CD4-positive, alpha-beta memory T cell (primary cell): ENCODE data around the gene FAM131B. TPM values are rescaled to one million over a fixed set of nuclear protein-coding genes. Genes with fewer than 3 reads are reported as not detected.

Experiments
- CTCF ChIA-PET: fragments of 350-600 bp; sonication (Branson Sonifier 250); formaldehyde crosslinking; loops from one replicate; lab custom pipeline; 2021; ENCODE audit warnings: inconsistent platforms; ENCODE audit not compliant: partially characterized antibody; lab: Charles Lee
- POLR2A ChIA-PET: fragments of 350-600 bp; sonication (Branson Sonifier 250); formaldehyde crosslinking; loops from one replicate; lab custom pipeline; 2021; ENCODE audit not compliant: partially characterized antibody; lab: Charles Lee
- DNase-seq, 5 donors: peaks; one replicate each; pipeline versions ENCODE4 v3.0.0 to v3.0.0-alpha.2; 2020 to 2022; ENCODE audit warnings: mixed read lengths in 1 of 5
- H3K27ac ChIP-seq: one replicate; pipeline ENCODE4 v1.7.0; 2013; ENCODE audit warnings: low read depth, low read length
- H3K27me3 ChIP-seq: 2 replicates; pipeline ENCODE4 v1.7.0; 2013; ENCODE audit warnings: mild to moderate bottlenecking, low read length, moderate library complexity; ENCODE audit not compliant: insufficient read depth
- H3K36me3 ChIP-seq: 2 replicates; pipeline ENCODE4 v1.7.0; 2013; ENCODE audit warnings: mild to moderate bottlenecking, low read length, moderate library complexity; ENCODE audit not compliant: insufficient read depth
- H3K4me1 ChIP-seq: 2 replicates; pipeline ENCODE4 v1.7.0; 2013; ENCODE audit warnings: mild to moderate bottlenecking, low read length, moderate library complexity; ENCODE audit not compliant: insufficient read depth
- H3K4me3 ChIP-seq, 2 donors: one replicate each; pipeline ENCODE4 v1.7.0; 2013; ENCODE audit warnings: low read length in 2 of 2, mild to moderate bottlenecking in 1 of 2
- H3K9me3 ChIP-seq, 2 donors: one replicate each; pipeline ENCODE4 v1.7.0; 2013; ENCODE audit warnings: low read length in 2 of 2, control low read depth in 1 of 2; ENCODE audit not compliant: control insufficient read depth in 1 of 2
- H3K27ac Mint-ChIP-seq, 7 donors: one replicate each; pipeline ENCODE4 v1.8.0; 2020 to 2021; ENCODE audit warnings: mixed read lengths in 7 of 7, mild to moderate bottlenecking in 6 of 7, inconsistent platforms in 3 of 7, moderate library complexity in 3 of 7
- H3K27me3 Mint-ChIP-seq, 2 donors: one replicate each; pipeline ENCODE4 v1.8.0; 2020 to 2021; ENCODE audit warnings: mixed read lengths in 2 of 2
- H3K36me3 Mint-ChIP-seq, 2 donors: one replicate each; pipeline ENCODE4 v1.8.0; 2020 to 2021; ENCODE audit warnings: mixed read lengths in 2 of 2, inconsistent platforms in 1 of 2, mild to moderate bottlenecking in 1 of 2
- H3K4me1 Mint-ChIP-seq, 4 donors: one replicate each; pipeline ENCODE4 v1.8.0; 2020 to 2021; ENCODE audit warnings: mixed read lengths in 4 of 4, mild to moderate bottlenecking in 1 of 4
- H3K4me3 Mint-ChIP-seq, 8 donors: one replicate each; pipeline ENCODE4 v1.8.0; 2020 to 2021; ENCODE audit warnings: mixed read lengths in 8 of 8, mild to moderate bottlenecking in 7 of 8, moderate library complexity in 6 of 8, inconsistent platforms in 3 of 8
- H3K9me3 Mint-ChIP-seq, 8 donors: one replicate each; pipeline ENCODE4 v1.8.0; 2020 to 2021; ENCODE audit warnings: mixed read lengths in 8 of 8, mild to moderate bottlenecking in 5 of 8, inconsistent platforms in 3 of 8, moderate library complexity in 1 of 8
- intact Hi-C: fragments of 100-400 bp; cut with micrococcal nuclease; formaldehyde crosslinking; loops from one replicate; pipeline ENCODE4 v1.15.1; 2023
- polyA plus RNA-seq, 2 donors: library from polyadenylated mRNA; unstranded; fragments of 300-500 nt; fragmentation: Illumina TruSeq; gene quantifications; one replicate each; pipeline ENCODE4 v1.2.3, GENCODE V29; 2021
- total RNA-seq, 2 experiments: library from RNA; stranded (reverse); gene quantifications; one replicate each; pipeline ENCODE4 v1.2.3, GENCODE V29; 2021

Gene FAM131B
- total and polyA plus RNA-seq, 4 experiments from 2014 or later = 0.61 to 0.97 TPM; not detected in 2

GRCh38 chr7:143372070-143372469, 9.6 kb upstream of the FAM131B start:
- Histone ChIP-seq H3K27me3 (no peaks in the 10 kb centered on the region), H3K4me3 (no peak overlapping the region), H3K9me3 (no peaks in the 10 kb centered on the region), H3K36me3 (no peaks in the 10 kb centered on the region), H3K27ac (no peak overlapping the region), H3K4me1 (peaks cover 43% of the 10 kb centered on the region)
- H3K36me3 Mint-ChIP-seq = no peaks in the 10 kb centered on the region
- intact Hi-C loops = loop anchor here (1.0 kb wide), 2 partner anchors 27 to 132 kb away; no protein-coding TSS in a partner anchor
- peak overlapping the region in 7 of 8 donors; percentile 21 to 66 (median 62) for H3K4me3 Mint-ChIP-seq
- peaks cover 40 to 60% (median 50%) of the 10 kb centered on the region in 4 donors for H3K4me1 Mint-ChIP-seq
- H3K9me3 Mint-ChIP-seq = no peaks in the 10 kb centered on the region
- ChIA-PET CTCF (interaction anchor here (0.6 to 6.7 kb wide), 23 partner anchors 8 to 368 kb away, joined by 3 to 71 read pairs (median 5); partner anchors contain the start of genes EPHA1 and FAM131B), POLR2A (interaction anchor here (0.6 to 4.6 kb wide), 12 partner anchors 9 to 132 kb away, joined by 3 to 28 read pairs (median 6); partner anchors contain the start of genes CASP2 and ZYX)
- DNase-seq = peak; percentile 46 to 65 (median 55)
- H3K27ac Mint-ChIP-seq = peak overlapping the region; percentile 65 to 90 (median 74)
- H3K27me3 Mint-ChIP-seq = peaks cover 0 to 2% of the 10 kb centered on the region in 2 donors

- Histone ChIP-seq H3K9me3 (no peaks in the 10 kb centered on the region), H3K4me1 (peaks cover 23% of the 10 kb centered on the region), H3K27me3 (peaks cover 6% of the 10 kb centered on the region), H3K27ac (no peak overlapping the region), H3K36me3 (no peaks in the 10 kb centered on the region), H3K4me3 (no peak overlapping the region)
- no peak overlapping the region for H3K4me3 Mint-ChIP-seq
- CTCF ChIA-PET = interaction anchor here (0.7 to 4.9 kb wide), 9 partner anchors 10 to 129 kb away, joined by 3 to 36 read pairs (median 7); no protein-coding TSS in a partner anchor
- peaks cover 24 to 39% (median 31%) of the 10 kb centered on the region in 4 donors for H3K4me1 Mint-ChIP-seq
- H3K27ac Mint-ChIP-seq = peak overlapping the region in 1 of 7 donors; percentile 11
- intact Hi-C loops = no loop called here
- no peaks in the 10 kb centered on the region for H3K9me3 Mint-ChIP-seq
- no peaks in the 10 kb centered on the region for H3K36me3 Mint-ChIP-seq
- DNase-seq = no peak
- peaks cover 4 to 6% of the 10 kb centered on the region in 2 donors for H3K27me3 Mint-ChIP-seq
- POLR2A ChIA-PET = interaction anchor here (1.3 to 4.6 kb wide), 3 partner anchors 11 to 25 kb away, joined by 3 to 28 read pairs (median 4); partner anchors contain the start of gene ZYX
Observed at GRCh38 chr7:143369678-143370651, 7.5 kb upstream of the FAM131B start.

GRCh38 chr7:143368387-143368786, 5.9 kb upstream of the FAM131B start:
- Histone ChIP-seq H3K4me3 (no peak overlapping the region), H3K9me3 (no peaks in the 10 kb centered on the region), H3K4me1 (peaks cover 14% of the 10 kb centered on the region), H3K36me3 (no peaks in the 10 kb centered on the region), H3K27me3 (peaks cover 22% of the 10 kb centered on the region), H3K27ac (no peak overlapping the region)
- Mint-ChIP-seq H3K4me3 (no peak overlapping the region), H3K4me1 (peaks cover 14 to 29% (median 22%) of the 10 kb centered on the region in 4 donors), H3K27ac (no peak overlapping the region), H3K36me3 (no peaks in the 10 kb centered on the region), H3K27me3 (peaks cover 11 to 16% of the 10 kb centered on the region in 2 donors), H3K9me3 (no peaks in the 10 kb centered on the region)
- intact Hi-C loops = no loop called here
- POLR2A ChIA-PET = interaction anchor here (1.3 to 4.6 kb wide), 3 partner anchors 12 to 23 kb away, joined by 3 to 28 read pairs (median 4); partner anchors contain the start of gene ZYX
- CTCF ChIA-PET = interaction anchor here (1.0 to 4.9 kb wide), 9 partner anchors 12 to 128 kb away, joined by 3 to 36 read pairs (median 5); no protein-coding TSS in a partner anchor
- DNase-seq = no peak

GRCh38 chr7:143367972-143368371, 5.5 kb upstream of the FAM131B start:
- Histone ChIP-seq H3K4me1 (peaks cover 18% of the 10 kb centered on the region), H3K27ac (no peak overlapping the region), H3K9me3 (no peaks in the 10 kb centered on the region), H3K36me3 (no peaks in the 10 kb centered on the region), H3K27me3 (peaks cover 26% of the 10 kb centered on the region), H3K4me3 (no peak overlapping the region)
- no peak overlapping the region for H3K27ac Mint-ChIP-seq
- no peak for DNase-seq
- H3K9me3 Mint-ChIP-seq = no peaks in the 10 kb centered on the region
- POLR2A ChIA-PET = no interaction called here
- no peaks in the 10 kb centered on the region for H3K36me3 Mint-ChIP-seq
- CTCF ChIA-PET = interaction anchor here (0.9 to 4.9 kb wide), 9 partner anchors 12 to 127 kb away, joined by 3 to 36 read pairs (median 5); no protein-coding TSS in a partner anchor
- intact Hi-C loops = no loop called here
- peaks cover 15 to 29% (median 22%) of the 10 kb centered on the region in 4 donors for H3K4me1 Mint-ChIP-seq
- no peak overlapping the region for H3K4me3 Mint-ChIP-seq
- peaks cover 14 to 20% of the 10 kb centered on the region in 2 donors for H3K27me3 Mint-ChIP-seq

GRCh38 chr7:143363016-143363937, 764 bp upstream of the FAM131B start:
- Mint-ChIP-seq H3K9me3 (peaks cover 0 to 2% (median 0%) of the 10 kb centered on the region in 8 donors), H3K36me3 (no peaks in the 10 kb centered on the region), H3K27me3 (peaks cover 17 to 20% of the 10 kb centered on the region in 2 donors), H3K4me3 (peak overlapping the region; percentile 57 to 83 (median 78)), H3K27ac (peak overlapping the region in 5 of 7 donors; percentile 1 to 57 (median 30)), H3K4me1 (peaks cover 9 to 16% (median 12%) of the 10 kb centered on the region in 4 donors)
- no peaks in the 10 kb centered on the region for H3K36me3 ChIP-seq
- H3K4me1 ChIP-seq = peaks cover 8% of the 10 kb centered on the region
- H3K9me3 ChIP-seq = no peaks in the 10 kb centered on the region
- H3K27ac ChIP-seq = no peak overlapping the region
- peaks cover 27% of the 10 kb centered on the region for H3K27me3 ChIP-seq
- DNase-seq = no peak
- intact Hi-C loops = loop anchor here (2.0 to 5.0 kb wide), 2 partner anchors 18 to 1626 kb away; partner anchors contain the start of genes SSBP1 and ZYX
- H3K4me3 ChIP-seq = peak overlapping the region in 1 of 2 donors; percentile 42
- ChIA-PET CTCF (interaction anchor here (1.0 to 1.9 kb wide), 3 partner anchors 9 to 17 kb away, joined by 4 to 7 read pairs (median 6); no protein-coding TSS in a partner anchor), POLR2A (interaction anchor here (1.1 to 3.6 kb wide), 5 partner anchors 12 to 75 kb away, joined by 3 to 16 read pairs (median 5); partner anchors contain the start of genes CASP2 and EPHA1)

GRCh38 chr7:143361552-143362130, 872 bp downstream of the FAM131B start:
- peak overlapping the region in 1 of 2 donors; percentile 55 for H3K4me3 ChIP-seq
- no peak for DNase-seq

More at GRCh38 chr7:143361552-143362130, 872 bp downstream of the FAM131B start:
- Histone ChIP-seq H3K27me3 (peaks cover 27% of the 10 kb centered on the region), H3K36me3 (no peaks in the 10 kb centered on the region), H3K4me1 (peaks cover 8% of the 10 kb centered on the region), H3K27ac (no peak overlapping the region), H3K9me3 (no peaks in the 10 kb centered on the region)
- Mint-ChIP-seq H3K4me3 (peak overlapping the region; percentile 84 to 90 (median 86)), H3K36me3 (no peaks in the 10 kb centered on the region), H3K27ac (no peak overlapping the region), H3K4me1 (peaks cover 9 to 16% (median 12%) of the 10 kb centered on the region in 4 donors), H3K27me3 (peaks cover 17% of the 10 kb centered on the region in 2 donors), H3K9me3 (peaks cover 0 to 2% (median 0%) of the 10 kb centered on the region in 8 donors)
- ChIA-PET POLR2A (interaction anchor here (1.0 to 1.7 kb wide), 5 partner anchors 13 to 47 kb away, joined by 4 to 11 read pairs (median 5); partner anchors contain the start of gene EPHA1), CTCF (interaction anchor here (0.6 to 1.0 kb wide), 2 partner anchors 56 to 111 kb away, joined by 3 to 4 read pairs; no protein-coding TSS in a partner anchor)
- intact Hi-C loops = loop anchor here (1.0 to 5.0 kb wide), 3 partner anchors 14 to 1624 kb away; partner anchors contain the start of genes SSBP1 and ZYX
